ENCODE results near the gene MCM8. TPM values are rescaled to one million over a fixed set of nuclear protein-coding genes. Genes with fewer than 3 reads are reported as not detected.

MCM8 gene
- total RNA-seq, 4 donors from 2014 or later: 4.6 to 7.4 (median 6.0) TPM

- peaks cover 0 to 11% (median 4%) of the 10 kb centered on the region in 3 donors for H3K4me1 ChIP-seq
- H3K27me3 ChIP-seq: peaks cover 39% of the 10 kb centered on the region
- ATAC-seq: no peak
- no peak overlapping the region for H3K4me3 ChIP-seq
- WGBS, 2 donors (ENCODE audit: low coverage in 1 of 2): 0% methylated on average over 1 of the region's 1 CpG; no CpG with 5 or more reads in 1 of the 2 donors
- no peaks in the 10 kb centered on the region for H3K9me3 ChIP-seq
- H3K27ac ChIP-seq: no peak overlapping the region
- TF ChIP-seq CTCF (IDR thresholded peaks at IDR 0.05) (no peak), POLR2A (IDR thresholded peaks at IDR 0.05) (no peak), EP300 (IDR thresholded peaks at IDR 0.05) (no peak), POLR2AphosphoS5 (IDR thresholded peaks at IDR 0.05) (no peak)
- no peaks in the 10 kb centered on the region for H3K36me3 ChIP-seq
Measured at GRCh38 chr20:5914859-5915258, 35.6 kb upstream of the MCM8 start.

GRCh38 chr20:5918856-5919625 is 31.4 kb upstream of the MCM8 start:
- WGBS, 2 donors (ENCODE audit: low coverage in 1 of 2): 22 to 61% methylated on average over 1 to 3 of the region's 3 CpGs
- TF ChIP-seq POLR2A (IDR thresholded peaks at IDR 0.05) (no peak), EP300 (IDR thresholded peaks at IDR 0.05) (no peak), CTCF (IDR thresholded peaks at IDR 0.05) (no peak), POLR2AphosphoS5 (IDR thresholded peaks at IDR 0.05) (no peak)

GRCh38 chr20:5919626-5920544 is 30.6 kb upstream of the MCM8 start:
- no peaks in the 10 kb centered on the region for H3K4me1 ChIP-seq
- peaks cover 12% of the 10 kb centered on the region for H3K27me3 ChIP-seq
- H3K9me3 ChIP-seq: no peaks in the 10 kb centered on the region
- WGBS, 2 donors (ENCODE audit: low coverage in 1 of 2): 63 to 88% methylated on average over 4 to 8 of the region's 8 CpGs
- ATAC-seq: no peak
- TF ChIP-seq POLR2A (IDR thresholded peaks at IDR 0.05): no peak
- TF ChIP-seq CTCF (IDR thresholded peaks at IDR 0.05): no peak
- H3K4me3 ChIP-seq: no peak overlapping the region
- no peak overlapping the region for H3K27ac ChIP-seq
- H3K36me3 ChIP-seq: no peaks in the 10 kb centered on the region

More at GRCh38 chr20:5918856-5919625, 31.4 kb upstream of the MCM8 start:
- ATAC-seq: no peak
- Histone ChIP-seq H3K9me3 (no peaks in the 10 kb centered on the region), H3K4me3 (no peak overlapping the region), H3K4me1 (no peaks in the 10 kb centered on the region), H3K36me3 (no peaks in the 10 kb centered on the region), H3K27me3 (peaks cover 20% of the 10 kb centered on the region), H3K27ac (no peak overlapping the region)

GRCh38 chr20:5920581-5920980 is 29.9 kb upstream of the MCM8 start:
- Histone ChIP-seq H3K36me3 (no peaks in the 10 kb centered on the region), H3K9me3 (no peaks in the 10 kb centered on the region), H3K4me1 (no peaks in the 10 kb centered on the region), H3K4me3 (no peak overlapping the region), H3K27me3 (peaks cover 11% of the 10 kb centered on the region), H3K27ac (no peak overlapping the region)
- no peak for ATAC-seq
- WGBS, 2 donors (ENCODE audit: low coverage in 1 of 2): 80 to 100% methylated on average over 1 of the region's 1 CpG
- TF ChIP-seq EP300 (IDR thresholded peaks at IDR 0.05) (no peak), POLR2AphosphoS5 (IDR thresholded peaks at IDR 0.05) (no peak), POLR2A (IDR thresholded peaks at IDR 0.05) (no peak), CTCF (IDR thresholded peaks at IDR 0.05) (no peak)

All from gastroesophageal sphincter (tissue), 4 donors.